Measurements from ENCODE around the gene PRR22. TPM values are rescaled to one million over a fixed set of nuclear protein-coding genes. Genes with fewer than 3 reads are reported as not detected.
A peak's percentile ranks its signal among the peaks of the same experiment; 100 is the strongest.

Gene PRR22
- total and polyA plus RNA-seq, 9 of the 15 experiments (the other 6 are each of a cell fraction or from before 2014, with no cell fraction given) = 0.03 to 12.0 (median 2.0) TPM; not detected in 1

DNA sequence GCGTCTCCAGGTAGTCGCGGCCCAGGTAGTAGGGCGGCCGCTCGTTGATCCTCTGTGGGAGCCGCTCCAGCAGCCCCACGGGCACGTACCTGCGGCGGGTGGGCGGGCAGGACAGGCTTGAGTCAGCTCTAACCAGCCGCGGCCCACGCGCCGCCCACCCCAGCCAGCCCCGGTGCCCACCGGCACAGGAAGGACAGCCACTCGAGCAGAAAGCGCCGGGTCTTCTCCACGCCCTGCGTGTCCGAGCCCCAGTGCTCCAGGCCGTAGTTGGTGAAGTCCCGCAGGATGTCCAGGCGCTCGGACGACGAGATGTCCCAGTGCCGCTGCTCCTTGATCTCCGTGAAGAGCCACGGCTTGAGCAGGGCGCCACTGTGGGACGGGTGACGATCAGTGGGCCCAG is 877 bp upstream of the PRR22 start:
- in situ Hi-C loops (cut with MboI) (no loop called here), intact Hi-C loops (cut with micrococcal nuclease) (no loop called here)
- DNase-seq (ENCODE audit: extremely low read depth in 1 of 4, low spot score in 3 of 4) (peak in 1 of 4 experiments; percentile 6), FAIRE-seq (no peak), ATAC-seq (no peak)
- H3K4me1 ChIP-seq (replicated peaks in 1 of 2; ENCODE audit: control insufficient read depth in 2 of 2, insufficient read depth in 2 of 2, low read length in 2 of 2) = peaks cover 2 to 58% of the 10 kb centered on the region in 2 experiments; a peak in 2 of 5 replicates
- 97% methylated on average over 21 of the region's 37 CpGs for WGBS (ENCODE audit: insufficient coverage, low coverage, missing lambda C conversion rate)
- BruUV-seq (replicated peaks) = no TSS peak
- POLR2A ChIA-PET = interaction anchor here (0.7 kb wide), 1 partner anchor 284 kb away, joined by 3 read pairs; no protein-coding TSS in a partner anchor
- H3K9me1 ChIP-seq (ENCODE audit: control insufficient read depth, insufficient read depth, low read length) = no peaks in the 10 kb centered on the region
- no peak overlapping the region for H3K4me3 ChIP-seq
- no peak overlapping the region for H2AFZ ChIP-seq (ENCODE audit: low read depth, low read length)
- H3K27ac ChIP-seq (ENCODE audit: extremely low read depth, low read depth, low read length) = no peak overlapping the region
- H4K20me1 ChIP-seq (replicated peaks; ENCODE audit: control insufficient read depth, insufficient read depth, low read length) = 0 out of 2 replicates have a peak, but pooled peaks cover 8% of the 10 kb centered on the region
- no peak overlapping the region; a peak in 1 of 4 replicates for H3K9ac ChIP-seq (ENCODE audit: insufficient read depth in 1 of 2, low read depth in 2 of 2, low read length in 2 of 2)
- no peaks in the 10 kb centered on the region for H3K9me3 ChIP-seq (replicated peaks; ENCODE audit: control insufficient read depth, insufficient read depth, low read depth, low read length)
- H3K27me3 ChIP-seq (ENCODE audit: control insufficient read depth in 2 of 2, insufficient read depth in 2 of 2, low read length in 2 of 2) = no peaks in the 10 kb centered on the region
- H3K36me3 ChIP-seq (ENCODE audit: control insufficient read depth, insufficient read depth, low read length) = peaks cover 68% of the 10 kb centered on the region
- no peak for TF ChIP-seq PHF8 (IDR thresholded peaks at IDR 0.05; ENCODE audit: borderline replicate concordance, low read length)
- TF ChIP-seq, protein P1, sequence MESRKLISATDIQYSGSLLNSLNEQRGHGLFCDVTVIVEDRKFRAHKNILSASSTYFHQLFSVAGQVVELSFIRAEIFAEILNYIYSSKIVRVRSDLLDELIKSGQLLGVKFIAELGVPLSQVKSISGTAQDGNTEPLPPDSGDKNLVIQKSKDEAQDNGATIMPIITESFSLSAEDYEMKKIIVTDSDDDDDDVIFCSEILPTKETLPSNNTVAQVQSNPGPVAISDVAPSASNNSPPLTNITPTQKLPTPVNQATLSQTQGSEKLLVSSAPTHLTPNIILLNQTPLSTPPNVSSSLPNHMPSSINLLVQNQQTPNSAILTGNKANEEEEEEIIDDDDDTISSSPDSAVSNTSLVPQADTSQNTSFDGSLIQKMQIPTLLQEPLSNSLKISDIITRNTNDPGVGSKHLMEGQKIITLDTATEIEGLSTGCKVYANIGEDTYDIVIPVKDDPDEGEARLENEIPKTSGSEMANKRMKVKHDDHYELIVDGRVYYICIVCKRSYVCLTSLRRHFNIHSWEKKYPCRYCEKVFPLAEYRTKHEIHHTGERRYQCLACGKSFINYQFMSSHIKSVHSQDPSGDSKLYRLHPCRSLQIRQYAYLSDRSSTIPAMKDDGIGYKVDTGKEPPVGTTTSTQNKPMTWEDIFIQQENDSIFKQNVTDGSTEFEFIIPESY (CRISPR knock-in tag; IDR thresholded peaks at IDR 0.05) = 0 out of 2 replicates have a peak, but pooled peaks have one; percentile 22
- peak; percentile 29; the same call in 1 of the 2 replicates for TF ChIP-seq POLR2G (IDR thresholded peaks at IDR 0.05; ENCODE audit: low read depth, low read length)
- no peak for TF ChIP-seq YBX1 (IDR thresholded peaks at IDR 0.05)
- TF ChIP-seq SAFB (IDR thresholded peaks at IDR 0.05; ENCODE audit: borderline replicate concordance, low read depth, low read length) = 0 out of 2 replicates have a peak, but pooled peaks have one; percentile 10
- TF ChIP-seq RBFOX2 (IDR thresholded peaks at IDR 0.05; ENCODE audit: low read depth, low read length) = peak; percentile 39
- TF ChIP-seq NRF1 (conservative IDR thresholded peaks at IDR 0.05 in 1 of 2, IDR thresholded peaks at IDR 0.05 in 1 of 2) = no peak
- TF ChIP-seq, protein P2, sequence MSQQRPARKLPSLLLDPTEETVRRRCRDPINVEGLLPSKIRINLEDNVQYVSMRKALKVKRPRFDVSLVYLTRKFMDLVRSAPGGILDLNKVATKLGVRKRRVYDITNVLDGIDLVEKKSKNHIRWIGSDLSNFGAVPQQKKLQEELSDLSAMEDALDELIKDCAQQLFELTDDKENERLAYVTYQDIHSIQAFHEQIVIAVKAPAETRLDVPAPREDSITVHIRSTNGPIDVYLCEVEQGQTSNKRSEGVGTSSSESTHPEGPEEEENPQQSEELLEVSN (IDR thresholded peaks at IDR 0.05; ENCODE audit: borderline replicate concordance in 1 of 2, extremely low read depth in 1 of 2, insufficient read depth in 1 of 2, insufficient read length in 1 of 2, low read depth in 1 of 2, low read length in 1 of 2, poor library complexity in 1 of 2, severe bottlenecking in 1 of 2) = no peak
- TF ChIP-seq PTTG1 (tag; IDR thresholded peaks at IDR 0.05; ENCODE audit: low read depth) = no peak
- peaks cover 15% of the 10 kb centered on the region for H3K79me2 ChIP-seq (ENCODE audit: control insufficient read depth, insufficient read depth, low read length)
- CTCF ChIA-PET (ENCODE audit: low intra/inter-chr PET ratio) = no interaction called here
- H3K4me2 ChIP-seq (ENCODE audit: insufficient read depth, low read length) = no peak overlapping the region

Measured in K562 (cell line).